HG02973 (cell line): ENCODE results near the gene STX4.

ENCODE experiments used
- ATAC-seq: cut with Tn5 transposase; IDR thresholded peaks from one replicate; pipeline ENCODE4 v1.9.1; 2021; ENCODE audit warnings: moderate library complexity; ENCODE audit not compliant: unreplicated experiment

The STX4 gene, protein sequence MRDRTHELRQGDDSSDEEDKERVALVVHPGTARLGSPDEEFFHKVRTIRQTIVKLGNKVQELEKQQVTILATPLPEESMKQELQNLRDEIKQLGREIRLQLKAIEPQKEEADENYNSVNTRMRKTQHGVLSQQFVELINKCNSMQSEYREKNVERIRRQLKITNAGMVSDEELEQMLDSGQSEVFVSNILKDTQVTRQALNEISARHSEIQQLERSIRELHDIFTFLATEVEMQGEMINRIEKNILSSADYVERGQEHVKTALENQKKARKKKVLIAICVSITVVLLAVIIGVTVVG

DNA sequence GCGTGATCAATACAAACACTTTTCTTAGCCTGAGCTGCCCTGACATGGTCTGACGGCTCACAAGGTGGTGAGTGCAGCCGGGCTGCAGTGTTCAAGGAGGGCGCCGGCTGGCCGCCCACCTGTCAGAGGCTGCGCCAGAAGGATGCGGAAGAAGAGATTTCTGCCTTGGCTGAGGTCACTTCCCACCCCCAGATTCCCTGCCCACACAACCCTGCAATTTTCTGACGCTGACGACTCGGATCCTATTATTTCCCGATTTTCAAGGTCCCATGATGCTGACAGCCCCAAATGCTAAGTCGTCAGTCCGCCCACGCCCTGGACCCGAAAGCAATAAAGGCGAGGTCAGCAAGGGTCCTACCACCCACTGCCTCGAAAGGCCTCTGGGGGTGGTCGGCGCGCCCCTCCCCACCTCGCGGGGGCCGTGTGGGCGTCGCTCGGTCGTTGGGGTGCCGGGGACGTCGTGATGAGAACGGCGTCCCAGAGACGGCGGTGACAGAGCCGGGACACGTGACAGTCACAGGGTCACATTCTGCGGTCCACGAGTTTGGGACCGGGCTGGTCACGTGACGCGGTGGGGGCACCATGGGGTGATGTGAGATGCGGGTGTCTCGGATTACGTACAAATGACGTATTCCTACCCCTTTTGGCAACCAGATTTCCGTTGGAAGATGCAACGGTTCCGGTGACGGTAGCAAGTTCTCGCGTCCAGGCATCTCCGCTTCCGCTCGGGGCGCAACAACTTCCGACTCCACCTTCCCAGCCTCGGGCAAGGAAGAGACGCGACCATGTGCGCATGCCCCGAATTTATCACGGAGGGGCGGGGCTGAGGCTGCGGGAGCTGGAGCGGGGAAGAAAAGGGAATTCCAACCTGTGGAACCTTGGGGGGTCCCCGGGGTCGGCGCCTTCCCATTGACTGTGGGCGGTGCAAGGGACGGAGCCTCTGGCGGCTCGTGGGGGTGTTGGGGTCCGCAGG lies at the start of gene STX4:
Gene STX4, plus strand, starts transcription at position 823 of the 973 bp plus-strand sequence. CDS start 248 bp downstream, outside the sequence.
- ATAC-seq, result peak; percentile 69

DNA sequence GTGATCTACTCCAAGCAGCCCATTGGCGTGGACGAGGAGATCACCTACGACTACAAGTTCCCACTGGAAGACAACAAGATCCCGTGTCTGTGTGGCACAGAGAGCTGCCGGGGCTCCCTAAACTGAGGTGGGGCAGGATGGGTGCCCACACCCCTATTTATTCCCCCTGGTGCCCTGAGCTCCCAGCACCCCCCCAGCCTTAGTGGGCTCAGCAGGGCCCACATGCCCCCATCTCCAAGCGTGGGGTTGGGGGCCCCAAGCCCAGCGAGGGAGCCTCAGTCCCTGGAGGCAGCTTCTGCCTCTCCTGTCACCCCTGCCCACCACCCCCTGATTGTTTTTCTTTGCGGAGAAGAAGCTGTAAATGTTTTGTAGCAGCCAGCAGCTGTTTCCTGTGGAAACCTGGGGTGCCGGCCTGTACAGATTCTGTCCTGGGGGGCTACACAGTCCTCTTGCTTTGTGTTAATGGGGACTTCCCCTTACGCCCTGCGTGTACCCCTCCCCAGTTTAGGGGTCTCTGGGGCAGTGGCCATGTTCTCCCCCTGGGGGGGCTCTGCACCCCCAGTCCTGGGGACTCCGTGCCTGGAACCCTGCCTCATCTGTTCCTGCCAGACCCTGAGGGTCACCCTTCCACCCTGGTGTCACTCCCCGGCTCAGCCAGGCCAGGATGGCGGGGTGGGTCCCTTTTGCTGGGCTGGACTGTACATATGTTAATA lies 49.3 kb upstream of the STX4 start:
- no peak for ATAC-seq

DNA sequence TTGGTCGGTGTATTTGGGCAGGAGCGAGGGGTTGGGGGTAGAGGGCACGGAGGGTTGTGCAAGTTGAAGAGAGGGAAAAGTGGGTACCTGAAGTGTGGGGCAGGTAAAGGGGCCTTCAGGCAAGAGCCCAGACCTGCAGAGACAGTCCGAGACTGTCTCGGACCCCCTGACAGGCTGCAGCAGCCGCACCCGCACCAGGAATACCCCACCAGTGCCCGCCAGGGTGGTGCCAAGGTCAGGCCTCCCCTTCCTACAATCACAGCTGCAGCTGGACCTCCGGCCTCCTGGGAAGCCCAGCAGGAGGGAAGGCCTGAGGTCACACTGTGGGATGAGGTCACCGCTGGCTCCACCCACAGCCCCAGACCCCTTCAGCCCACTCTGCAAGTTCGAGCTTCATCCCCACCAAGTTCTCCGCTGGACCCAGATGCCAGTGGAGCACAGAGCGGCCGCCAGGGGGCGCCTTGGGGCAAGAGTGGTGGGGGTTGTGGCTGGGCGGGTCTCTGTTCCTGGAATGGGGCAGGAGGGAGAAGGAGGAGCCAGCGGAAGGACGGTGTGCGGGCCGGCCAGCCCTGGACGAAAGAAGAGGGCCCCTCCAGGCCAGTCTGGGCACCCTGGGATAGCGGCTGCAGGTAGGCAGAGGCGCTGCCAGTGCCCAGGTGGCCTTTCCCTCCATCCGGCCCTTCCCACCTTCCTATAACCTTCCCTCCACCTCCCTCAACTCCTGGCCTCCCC lies 48.5 kb upstream of the STX4 start, which contains the start of gene HSD3B7:
Gene HSD3B7, plus strand, starts transcription at position 539 of the 732 bp plus-strand sequence. CDS start 452 bp downstream, outside the sequence.
- no peak for ATAC-seq

GRCh38 chr16:30985401-30986128 lies 47.8 kb upstream of the STX4 start:
- ATAC-seq, result no peak

- ATAC-seq, result no peak
Observed at GRCh38 chr16:30986129-30986991, 47.0 kb upstream of the STX4 start.

DNA sequence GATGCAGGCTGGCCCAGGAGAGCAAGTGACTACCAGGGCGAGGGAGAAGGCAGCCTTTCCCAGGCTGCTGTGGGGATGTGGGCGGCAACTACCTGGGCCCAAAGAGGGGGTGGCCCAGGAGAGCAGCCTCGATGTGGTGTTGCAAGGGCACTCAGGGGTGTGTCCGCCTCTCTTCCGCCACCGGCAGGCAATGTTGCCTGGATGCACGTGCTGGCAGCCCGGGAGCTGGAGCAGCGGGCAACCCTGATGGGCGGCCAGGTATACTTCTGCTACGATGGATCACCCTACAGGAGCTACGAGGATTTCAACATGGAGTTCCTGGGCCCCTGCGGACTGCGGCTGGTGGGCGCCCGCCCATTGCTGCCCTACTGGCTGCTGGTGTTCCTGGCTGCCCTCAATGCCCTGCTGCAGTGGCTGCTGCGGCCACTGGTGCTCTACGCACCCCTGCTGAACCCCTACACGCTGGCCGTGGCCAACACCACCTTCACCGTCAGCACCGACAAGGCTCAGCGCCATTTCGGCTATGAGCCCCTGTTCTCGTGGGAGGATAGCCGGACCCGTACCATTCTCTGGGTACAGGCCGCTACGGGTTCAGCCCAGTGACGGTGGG lies 45.7 kb upstream of the STX4 start:
- no peak for ATAC-seq

DNA sequence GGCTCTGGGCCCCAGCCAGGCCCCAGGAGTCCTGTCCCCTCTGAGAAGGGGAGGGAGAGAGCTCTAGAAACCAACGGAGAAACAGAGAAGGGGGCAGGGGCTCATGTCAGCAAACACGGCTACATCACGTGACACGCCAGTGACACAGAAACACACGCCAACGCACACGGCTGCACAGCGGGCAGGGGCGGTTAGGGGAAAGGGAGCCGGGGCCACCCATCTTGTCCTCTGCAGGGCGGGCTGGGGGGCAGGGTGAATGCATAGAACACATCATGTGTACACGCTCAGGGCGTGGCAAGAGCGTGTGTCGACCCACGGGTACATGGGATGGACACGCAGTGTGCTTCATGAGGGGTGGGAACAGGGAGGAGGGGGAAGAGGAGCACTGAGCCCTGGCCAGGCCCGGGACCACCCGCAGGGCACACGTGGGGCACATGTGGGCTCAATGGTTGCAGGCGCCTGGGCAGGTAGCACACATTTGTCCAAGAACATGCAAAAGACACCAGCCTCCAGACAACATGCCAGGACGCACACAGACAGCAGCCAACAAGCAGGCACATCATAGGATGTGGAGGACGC lies 43.8 kb upstream of the STX4 start:
- ATAC-seq, result no peak

DNA sequence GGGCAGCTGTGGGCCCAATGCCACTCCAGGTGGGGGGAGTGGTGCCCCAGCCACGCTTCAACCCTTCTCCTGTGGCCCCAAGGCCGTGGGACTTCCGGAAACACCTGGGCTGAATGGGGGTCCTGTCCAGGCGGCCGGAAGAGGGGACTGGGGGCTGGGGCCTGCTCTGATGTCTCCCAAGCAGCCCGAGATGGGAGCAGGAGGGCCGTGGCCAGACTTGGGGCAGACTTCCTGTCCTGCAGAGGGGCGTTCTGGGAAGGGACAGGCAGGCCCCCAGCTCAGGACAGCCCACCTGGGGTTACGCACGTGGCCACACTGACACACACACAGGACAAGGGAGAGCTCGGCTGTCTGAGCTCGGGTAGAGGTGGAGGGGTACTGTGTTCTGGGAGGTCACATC lies 43.3 kb upstream of the STX4 start:
- no peak for ATAC-seq

DNA sequence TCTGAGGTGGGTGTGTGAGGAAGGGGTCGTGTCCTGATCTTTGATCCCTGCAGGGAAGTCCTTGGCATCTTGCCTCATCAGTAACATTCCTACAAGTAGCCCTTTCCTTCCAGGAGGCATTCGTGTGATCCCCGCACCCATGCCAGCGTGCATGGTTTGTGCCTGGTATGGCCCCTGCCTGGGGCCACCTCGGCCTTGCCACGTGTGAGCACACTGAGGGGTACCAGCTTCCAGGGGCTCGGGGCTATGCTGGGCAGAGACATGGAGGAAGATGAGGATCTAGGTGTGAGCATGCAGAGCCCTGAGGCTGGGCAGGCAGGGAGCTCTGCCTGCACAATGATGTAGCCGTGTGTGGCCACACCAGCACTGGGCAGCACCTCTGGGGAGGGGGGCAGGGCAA lies 42.3 kb upstream of the STX4 start:
- no peak for ATAC-seq

- ATAC-seq, result no peak
Observed at GRCh38 chr16:30992276-30992780, 41.0 kb upstream of the STX4 start.

- ATAC-seq, result no peak
Observed at GRCh38 chr16:30992931-30993816, 40.2 kb upstream of the STX4 start.

DNA sequence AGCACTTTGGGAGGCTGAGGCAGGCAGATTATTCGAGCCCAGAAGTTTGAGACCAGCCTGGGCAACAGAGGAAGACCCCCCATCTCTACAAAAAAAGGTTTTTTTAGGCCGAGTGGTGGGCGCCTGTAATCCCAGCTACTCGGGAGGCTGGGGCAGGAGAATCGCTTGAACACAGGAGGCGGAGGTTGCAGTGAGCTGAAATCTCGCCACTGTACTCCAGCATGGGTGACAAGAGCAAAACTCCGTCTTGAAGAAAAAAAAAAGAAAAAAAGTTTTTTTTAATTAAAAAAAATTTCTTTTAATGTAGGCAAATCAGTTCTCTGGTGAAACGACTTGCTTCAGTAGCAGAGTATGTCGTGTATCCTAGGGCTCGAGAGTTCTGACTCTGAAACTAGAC lies 37.4 kb upstream of the STX4 start:
- ATAC-seq, result no peak

DNA sequence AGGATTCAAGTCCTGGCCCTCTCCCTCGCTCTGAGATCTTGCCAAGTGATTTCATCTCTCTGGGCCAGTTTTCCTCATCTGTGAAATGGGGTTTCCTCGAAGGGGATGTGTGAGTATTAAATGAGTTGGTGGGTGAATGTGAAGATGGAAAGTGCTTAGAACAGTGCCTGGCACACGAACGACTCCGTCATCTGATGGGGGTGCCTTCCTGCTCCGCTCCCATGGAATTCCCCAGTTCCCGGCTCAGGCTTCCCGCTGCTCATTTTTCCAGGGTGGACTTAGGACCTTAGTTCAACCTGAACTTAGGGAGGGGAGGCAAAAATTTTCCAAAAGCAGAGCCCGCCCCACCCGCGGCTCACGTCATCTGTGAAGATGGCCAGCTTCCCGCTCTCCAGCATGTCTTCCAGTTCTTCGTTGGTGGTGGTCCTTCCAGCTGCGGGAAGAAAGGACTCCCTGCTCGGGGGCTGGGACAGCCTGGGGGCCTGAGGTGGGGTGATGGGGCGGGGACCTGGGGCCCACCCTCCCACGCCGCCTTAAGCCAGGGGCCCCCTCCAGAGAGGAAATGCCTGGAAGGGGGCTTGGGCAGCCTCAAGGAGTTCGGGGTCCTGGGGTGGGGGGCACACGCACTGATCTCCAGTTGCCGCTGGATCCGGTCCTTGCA lies 36.9 kb upstream of the STX4 start:
- ATAC-seq, result no peak

GRCh38 chr16:30996985-30997724 lies 36.2 kb upstream of the STX4 start:
- ATAC-seq, result peak; percentile 68
